ENCODE measurements around the gene NANS. TPM values are rescaled to one million over a fixed set of nuclear protein-coding genes. Genes with fewer than 3 reads are reported as not detected.

NANS gene
- total and polyA plus RNA-seq, 2 of the 13 experiments (the other 11 are each of a cell fraction or from before 2014, with no cell fraction given), result 86.9 to 203 TPM

GRCh38 chr9:98034593-98035546 is 21.7 kb upstream of the NANS start (continued):
- TF ChIP-seq MNT (IDR thresholded peaks at IDR 0.05) (no peak), GTF3A (CRISPR knock-in tag; conservative IDR thresholded peaks at IDR 0.05) (no peak), CCAR2 (optimal IDR thresholded peaks at IDR 0.05; ENCODE audit: low read depth, low read length) (no peak), ZFP90 (CRISPR knock-in tag; IDR thresholded peaks at IDR 0.05; ENCODE audit: borderline replicate concordance) (no peak), ZNF563 (CRISPR knock-in tag; IDR thresholded peaks at IDR 0.05) (no peak), CC2D1A (CRISPR knock-in tag; IDR thresholded peaks at IDR 0.05) (no peak), ZNF431 (CRISPR knock-in tag; IDR thresholded peaks at IDR 0.05; ENCODE audit: borderline replicate concordance, low read depth) (no peak), HOMEZ (CRISPR knock-in tag; IDR thresholded peaks at IDR 0.05; ENCODE audit: low read depth) (no peak), ZXDC (CRISPR knock-in tag; IDR thresholded peaks at IDR 0.05) (no peak), DRAP1 (CRISPR knock-in tag; IDR thresholded peaks at IDR 0.05) (no peak), ZNF556 (CRISPR knock-in tag; IDR thresholded peaks at IDR 0.05; ENCODE audit: borderline replicate concordance) (no peak), MTA3 (CRISPR knock-in tag; IDR thresholded peaks at IDR 0.05) (no peak), ZNF225 (CRISPR knock-in tag; IDR thresholded peaks at IDR 0.05) (no peak), BCL3 (CRISPR knock-in tag; IDR thresholded peaks at IDR 0.05) (0 out of 2 replicates have a peak, but pooled peaks have one; percentile 33), CBFB (CRISPR knock-in tag; IDR thresholded peaks at IDR 0.05) (no peak), RBFOX2 (IDR thresholded peaks at IDR 0.05; ENCODE audit: low read depth, low read length) (no peak), XRCC5 (optimal IDR thresholded peaks at IDR 0.05; ENCODE audit: low read length) (peak; percentile 35), CENPT (CRISPR knock-in tag; IDR thresholded peaks at IDR 0.05; ENCODE audit: low read depth) (no peak), TOE1 (CRISPR knock-in tag; IDR thresholded peaks at IDR 0.05) (no peak), ZNF678 (CRISPR knock-in tag; IDR thresholded peaks at IDR 0.05) (no peak), ATRX (CRISPR knock-in tag; IDR thresholded peaks at IDR 0.05; ENCODE audit: borderline replicate concordance) (no peak), MBD4 (IDR thresholded peaks at IDR 0.05; ENCODE audit: borderline replicate concordance, low read length) (no peak), ZNF234 (CRISPR knock-in tag; conservative IDR thresholded peaks at IDR 0.05) (no peak)

Data from HepG2 (cell line).